Ishikawa (cell line): Measurements from ENCODE around the gene ANKRD40CL.

Experiments
- RAD21 ChIP-seq: IDR thresholded peaks from 2 replicates; pipeline ENCODE4 v1.6.1; 2012; ENCODE audit warnings: low read depth
- REST ChIP-seq: IDR thresholded peaks from 2 replicates; pipeline ENCODE4 v1.6.1; 2012; ENCODE audit warnings: low read depth, mild to moderate bottlenecking

- no peak for TF ChIP-seq REST
- no peak for TF ChIP-seq RAD21
Observed at GRCh38 chr17:50745631-50746030, 21.7 kb downstream of the ANKRD40CL start.
